Endodermal cell (in vitro differentiated cells): ENCODE data around the gene PPP1R36. TPM values are rescaled to one million over a fixed set of nuclear protein-coding genes. Genes with fewer than 3 reads are reported as not detected.

Experiments
- DNase-seq: peaks from one replicate; pipeline ENCODE4 v3.0.0-alpha.2; 2017
- H3K27ac ChIP-seq: 2 replicates; pipeline ENCODE4 v1.5.1; 2013; ENCODE audit warnings: mild to moderate bottlenecking, low read depth, low read length, moderate library complexity
- H3K27me3 ChIP-seq: 2 replicates; pipeline ENCODE4 v1.6.1; 2013; ENCODE audit warnings: mild to moderate bottlenecking, low read length, moderate library complexity; ENCODE audit not compliant: insufficient read depth, control insufficient read depth, poor library complexity, severe bottlenecking
- H3K36me3 ChIP-seq: 2 replicates; pipeline ENCODE4 v1.7.0; 2013; ENCODE audit warnings: mild to moderate bottlenecking, low read length, moderate library complexity; ENCODE audit not compliant: control insufficient read depth, insufficient read depth
- H3K4me1 ChIP-seq: one replicate; pipeline ENCODE4 v1.7.0; 2013; ENCODE audit warnings: low read length; ENCODE audit not compliant: control insufficient read depth, insufficient read depth
- H3K4me3 ChIP-seq: 2 replicates; pipeline ENCODE4 v1.5.1; 2013; ENCODE audit warnings: mild to moderate bottlenecking, low read length, moderate library complexity
- H3K9ac ChIP-seq: 2 replicates; pipeline ENCODE4 v1.6.1; 2013; ENCODE audit warnings: mild to moderate bottlenecking, low read length, moderate library complexity; ENCODE audit not compliant: poor library complexity, severe bottlenecking; ENCODE audit errors: extremely low read depth
- H3K9me3 ChIP-seq: 2 replicates; pipeline ENCODE4 v1.6.1; 2013; ENCODE audit warnings: mild to moderate bottlenecking, low read length, moderate library complexity; ENCODE audit not compliant: control insufficient read depth
- H3K27ac Mint-ChIP-seq: 2 replicates; pipeline ENCODE4 v1.8.0; 2020; ENCODE audit warnings: mixed read lengths
- H3K27me3 Mint-ChIP-seq: 2 replicates; pipeline ENCODE4 v1.8.0; 2021; ENCODE audit warnings: mild to moderate bottlenecking, mixed read lengths; ENCODE audit not compliant: insufficient read depth
- H3K36me3 Mint-ChIP-seq: 2 replicates; pipeline ENCODE4 v1.8.0; 2020; ENCODE audit warnings: low read depth, mixed read lengths
- H3K4me1 Mint-ChIP-seq: 2 replicates; pipeline ENCODE4 v1.8.0; 2020; ENCODE audit warnings: mixed read lengths
- H3K4me3 Mint-ChIP-seq: 2 replicates; pipeline ENCODE4 v1.8.0; 2020; ENCODE audit warnings: mild to moderate bottlenecking, moderate library complexity, mixed read lengths
- H3K9me3 Mint-ChIP-seq: 2 replicates; pipeline ENCODE4 v1.8.0; 2020; ENCODE audit warnings: mild to moderate bottlenecking, mixed read lengths
- CTCF ChIP-seq: fragments of 200-600 bp; sonication (generic); conservative IDR thresholded peaks from 2 replicates; pipeline ENCODE4 v1.5.0; 2021; ENCODE audit warnings: antibody characterized with exemption, mild to moderate bottlenecking
- WGBS, 2 experiments: methylation state at CpG; one replicate each; pipeline versions ENCODE4 v1.1.5 to v1.1.7; 2013; ENCODE audit warnings: missing lambda C conversion rate in 2 of 2, mixed read lengths in 1 of 2; ENCODE audit not compliant: insufficient coverage in 1 of 2, insufficient read length in 1 of 2; 5-methylcytosine and 5-hydroxymethylcytosine counted together
- total RNA-seq, 2 donors: library from RNA; stranded (reverse); fragmentation: NEBNext Ultra II Directional in 1 of 2; extraction: Animal tissue kit (Norgen Biotek cat#: 25700) in 1 of 2; gene quantifications; 2 replicates in 1 of 2; 3 replicates in 1 of 2; pipeline ENCODE4 v1.2.1, GENCODE V29; 2021

PPP1R36 gene
- total RNA-seq, 2 donors from 2014 or later, result 0.24 to 1.2 TPM

GRCh38 chr14:64573109-64573508, 23.3 kb downstream of the PPP1R36 start:
- Mint-ChIP-seq H3K4me3 (no peak overlapping the region), H3K27me3 (no peaks in the 10 kb centered on the region), H3K4me1 (peaks cover 2% of the 10 kb centered on the region), H3K27ac (no peak overlapping the region), H3K9me3 (no peaks in the 10 kb centered on the region), H3K36me3 (no peaks in the 10 kb centered on the region)
- Histone ChIP-seq H3K4me3 (no peak overlapping the region), H3K27ac (peak overlapping the region; percentile 21), H3K27me3 (no peaks in the 10 kb centered on the region), H3K9ac (no peak overlapping the region), H3K36me3 (no peaks in the 10 kb centered on the region), H3K9me3 (no peaks in the 10 kb centered on the region), H3K4me1 (no peaks in the 10 kb centered on the region)
- TF ChIP-seq CTCF, result no peak
- no peak for DNase-seq
- WGBS, 2 experiments, result 66% methylated on average over 3 of the region's 3 CpGs; no CpG with 5 or more reads in 1 of the 2 experiments

- Mint-ChIP-seq H3K4me1 (peaks cover 2% of the 10 kb centered on the region), H3K27me3 (no peaks in the 10 kb centered on the region), H3K9me3 (no peaks in the 10 kb centered on the region), H3K27ac (no peak overlapping the region), H3K36me3 (no peaks in the 10 kb centered on the region), H3K4me3 (no peak overlapping the region)
- H3K27me3 ChIP-seq, result no peaks in the 10 kb centered on the region
- no peak overlapping the region for H3K4me3 ChIP-seq
- H3K9ac ChIP-seq, result no peak overlapping the region
- H3K36me3 ChIP-seq, result no peaks in the 10 kb centered on the region
- no peak for DNase-seq
- no peaks in the 10 kb centered on the region for H3K9me3 ChIP-seq
- H3K4me1 ChIP-seq, result no peaks in the 10 kb centered on the region
- 94 to 95% methylated on average over 4 to 6 of the region's 6 CpGs for WGBS, 2 experiments
- no peak for TF ChIP-seq CTCF
- no peak overlapping the region for H3K27ac ChIP-seq
Observed at GRCh38 chr14:64574371-64575107, 24.8 kb downstream of the PPP1R36 start.

- no peak overlapping the region for H3K27ac Mint-ChIP-seq
- no peaks in the 10 kb centered on the region for H3K9me3 Mint-ChIP-seq
- Histone ChIP-seq H3K4me1 (peaks cover 11% of the 10 kb centered on the region), H3K27me3 (no peaks in the 10 kb centered on the region), H3K9me3 (no peaks in the 10 kb centered on the region), H3K36me3 (no peaks in the 10 kb centered on the region), H3K27ac (no peak overlapping the region), H3K4me3 (no peak overlapping the region), H3K9ac (no peak overlapping the region)
- TF ChIP-seq CTCF, result no peak
- H3K4me1 Mint-ChIP-seq, result peaks cover 20% of the 10 kb centered on the region
- H3K27me3 Mint-ChIP-seq, result no peaks in the 10 kb centered on the region
- H3K4me3 Mint-ChIP-seq, result no peak overlapping the region
- WGBS, 2 experiments, result 96 to 98% methylated on average over 5 of the region's 5 CpGs
- H3K36me3 Mint-ChIP-seq, result no peaks in the 10 kb centered on the region
- DNase-seq, result no peak
Observed at GRCh38 chr14:64577211-64577610, 27.4 kb downstream of the PPP1R36 start.
